ENCODE measurements around the gene LPCAT3.

The LPCAT3 gene

DNA sequence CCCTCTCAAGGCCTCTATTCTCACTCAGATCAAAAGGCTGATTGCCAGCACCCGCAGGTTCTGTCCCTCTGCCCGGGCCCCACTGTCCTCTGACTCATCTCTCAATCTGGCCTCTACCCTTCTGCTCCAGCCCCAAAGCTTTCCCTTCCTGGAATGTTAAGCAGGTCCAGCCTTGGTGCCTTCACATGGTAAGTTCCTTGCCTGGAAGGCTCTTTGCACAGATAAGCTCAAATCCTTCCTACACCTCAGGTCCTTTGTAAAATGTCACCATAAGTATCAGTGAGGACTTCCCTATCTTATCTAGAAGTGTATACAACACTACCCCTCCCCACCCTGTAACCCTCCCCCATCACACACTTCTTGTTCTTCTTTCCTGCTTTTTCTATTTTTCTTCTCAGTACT lies 22.2 kb downstream of the LPCAT3 start:
- no peak for DNase-seq

DNA sequence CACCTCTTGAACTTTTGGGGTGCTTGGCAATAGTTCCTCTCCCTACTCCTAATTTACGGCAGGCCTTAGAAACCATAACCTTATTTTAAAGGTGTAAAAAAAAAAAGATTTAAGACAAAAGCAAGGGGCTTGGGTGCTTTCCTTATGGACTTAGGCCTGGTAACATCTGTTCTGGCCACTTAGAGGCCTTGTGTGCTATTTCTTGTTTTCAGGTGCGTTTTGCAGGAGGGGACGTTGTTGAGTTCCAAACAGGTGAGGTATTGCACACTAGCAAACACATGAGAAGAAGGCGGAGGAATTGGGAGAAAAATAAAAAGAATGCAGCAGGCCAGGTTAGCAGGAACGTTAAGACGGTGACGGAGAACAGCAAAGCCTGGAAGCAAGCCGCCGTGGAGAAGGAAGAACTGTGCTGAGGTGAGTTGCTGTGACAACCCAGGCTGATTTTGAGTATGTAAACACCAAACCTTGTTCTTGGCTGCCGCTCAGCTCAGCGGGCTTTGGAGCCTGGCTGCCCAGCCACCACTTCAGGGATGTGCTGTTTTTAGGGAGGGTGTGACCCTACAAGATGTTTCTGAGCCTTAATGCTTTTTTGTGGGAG lies 30.2 kb downstream of the LPCAT3 start:
- no peak for DNase-seq

DNA sequence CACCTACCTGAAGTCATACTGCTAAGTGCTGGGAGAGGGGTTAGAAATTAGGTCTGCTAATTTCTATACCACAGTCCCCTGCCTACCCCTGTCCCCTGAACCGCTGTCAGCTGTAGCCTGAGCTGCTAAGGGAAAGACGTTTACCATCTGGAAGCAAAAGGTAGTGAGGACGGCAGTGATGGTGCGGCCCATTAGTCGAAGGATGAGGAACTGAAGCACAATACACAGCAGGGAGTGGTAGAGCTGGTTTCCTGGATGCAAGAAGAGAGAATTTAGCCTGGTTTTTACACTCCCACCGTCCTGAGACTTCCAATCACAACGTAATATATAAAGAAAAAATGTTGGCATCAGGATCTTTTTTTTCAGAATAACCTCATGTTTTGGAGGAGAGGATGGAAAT lies 35.7 kb downstream of the LPCAT3 start:
- no peak for DNase-seq

DNA sequence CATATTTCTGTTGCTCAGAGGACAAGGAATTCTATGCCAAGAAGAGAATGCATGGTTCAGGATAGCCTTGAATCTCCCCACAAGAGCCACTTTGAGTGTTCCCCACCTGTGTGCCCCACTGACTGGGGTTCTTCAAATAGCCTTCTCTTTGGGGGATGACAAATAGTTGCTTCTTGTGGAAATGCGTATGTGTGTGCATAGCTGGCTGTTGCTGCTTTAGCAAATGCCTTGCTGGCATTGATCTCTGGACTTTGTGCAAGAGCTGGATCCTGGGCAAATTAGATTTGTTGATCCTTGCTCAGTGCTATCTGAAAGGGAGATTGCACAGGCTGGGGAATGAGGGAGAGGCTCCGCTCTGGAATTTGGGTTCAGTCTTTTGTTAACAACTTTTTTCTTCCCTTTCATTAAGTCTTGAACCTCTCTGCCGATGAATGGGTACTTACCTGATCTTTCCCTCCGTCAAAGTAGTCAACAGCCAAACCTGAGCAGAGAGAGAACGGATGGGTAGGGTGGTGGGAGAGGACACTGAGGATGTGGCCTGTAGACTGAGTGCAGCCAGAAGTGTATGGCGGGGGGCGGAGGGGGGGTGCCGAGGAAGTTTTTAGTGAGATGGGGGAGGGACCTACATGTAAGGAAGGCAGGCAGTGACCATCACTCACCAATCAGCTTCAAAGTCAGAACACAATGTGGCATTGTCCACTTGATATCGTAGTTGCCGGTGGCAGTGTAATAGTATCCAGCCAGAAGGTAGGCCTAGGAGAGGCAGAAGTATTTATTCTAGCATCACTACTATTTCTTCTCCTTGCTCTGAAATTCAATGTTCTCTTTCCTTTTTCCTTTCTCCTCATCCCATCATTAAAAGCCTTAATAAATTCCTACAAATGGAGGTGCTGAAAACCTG lies 36.9 kb downstream of the LPCAT3 start:
- no peak for DNase-seq

DNA sequence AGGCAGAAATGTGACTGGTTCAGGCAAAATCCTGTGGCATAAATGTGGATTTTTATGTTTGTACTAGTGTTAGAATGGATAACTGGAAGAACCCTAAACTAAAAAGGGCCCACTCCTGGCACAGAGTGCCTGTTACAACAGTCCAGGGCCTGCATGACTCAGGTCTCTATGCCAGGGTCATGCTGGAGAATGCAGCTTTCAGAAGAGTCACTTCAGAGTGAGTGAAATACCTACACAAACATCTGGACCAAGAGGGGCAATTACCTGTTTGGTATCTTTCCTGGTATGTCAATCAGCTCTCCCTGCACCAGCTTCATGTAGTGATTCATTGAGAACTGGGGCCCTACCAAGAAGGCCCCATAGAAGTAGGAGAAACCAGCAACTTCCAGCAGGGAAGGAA lies 37.5 kb downstream of the LPCAT3 start:
- DNase-seq: no peak

DNA sequence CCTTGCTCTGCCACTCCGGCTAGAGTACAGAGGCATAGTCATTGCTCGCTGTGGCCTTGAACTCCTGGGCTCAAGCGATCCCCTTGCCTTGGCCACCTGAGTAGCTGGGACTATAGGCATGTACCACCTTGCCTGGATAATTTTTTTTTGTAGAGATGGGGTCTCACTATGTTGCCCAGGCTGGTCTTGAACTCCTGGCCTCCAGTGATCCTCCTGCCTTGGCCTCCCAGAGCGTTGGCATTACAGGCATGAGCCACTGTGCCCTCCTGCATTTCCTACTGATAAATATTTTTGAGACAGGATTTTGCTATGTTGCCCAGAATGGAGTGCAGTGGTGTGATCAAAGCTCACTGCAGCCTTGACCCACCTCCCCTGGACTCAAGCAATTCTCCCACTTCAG lies 38.2 kb downstream of the LPCAT3 start:
- no peak for DNase-seq

DNA sequence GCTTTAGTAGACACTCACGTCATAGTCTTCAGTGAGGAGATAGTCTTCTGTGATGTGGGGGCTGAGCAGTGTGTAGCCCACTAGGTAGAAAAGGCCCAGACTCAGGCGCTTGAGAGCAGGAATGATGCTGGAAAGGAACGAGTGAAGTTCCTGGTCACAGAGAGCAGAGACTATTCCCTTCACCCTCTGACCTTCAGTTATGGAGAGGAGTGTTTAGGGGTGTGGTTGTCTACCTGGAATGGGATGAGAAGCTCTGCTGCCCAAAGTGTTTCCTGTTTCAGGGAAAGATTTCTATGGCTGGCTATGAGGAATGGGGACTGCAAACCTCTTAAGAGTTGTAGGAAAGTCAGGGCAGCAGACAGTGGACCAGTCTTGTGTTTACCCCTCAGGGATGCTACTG lies 38.8 kb downstream of the LPCAT3 start:
- no peak for DNase-seq

DNA sequence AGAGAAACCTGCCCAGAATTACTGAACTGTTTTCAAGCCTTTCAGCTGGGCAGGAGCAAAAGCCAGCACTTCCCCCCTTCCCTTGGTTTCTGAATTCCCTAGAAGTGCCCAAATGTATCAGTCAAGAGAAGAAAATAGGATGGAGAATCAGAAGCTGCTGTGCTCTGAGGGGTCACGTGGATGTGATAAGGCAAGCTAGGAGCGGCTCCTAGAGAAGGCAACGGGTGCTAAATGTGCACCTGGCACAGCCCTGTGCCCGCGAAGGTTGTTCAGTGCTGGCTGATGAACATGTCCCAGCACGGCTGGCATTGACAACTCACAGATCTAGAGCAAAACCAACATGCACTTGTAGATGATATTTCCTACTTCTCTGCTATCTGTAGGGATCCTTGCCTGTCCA lies 39.3 kb downstream of the LPCAT3 start:
- no peak for DNase-seq

DNA sequence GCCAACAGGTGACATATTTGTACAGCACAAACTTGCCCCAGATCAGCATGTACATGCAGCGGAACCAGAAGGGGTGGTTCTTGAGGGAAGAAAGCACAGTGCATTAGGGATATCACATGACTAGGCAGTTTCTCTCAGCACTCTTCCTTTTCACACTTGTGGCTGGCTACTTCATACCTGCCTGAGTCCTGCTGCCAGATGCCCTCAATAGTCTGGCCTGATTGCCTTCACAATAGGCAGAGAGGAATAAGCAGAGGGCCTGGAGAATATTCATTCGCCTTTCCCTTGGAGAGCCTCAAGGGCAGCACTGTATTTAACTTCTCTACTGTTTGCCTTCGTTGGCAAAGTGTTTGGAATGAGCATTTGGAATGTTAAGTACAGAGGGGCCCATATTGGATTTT lies 39.7 kb downstream of the LPCAT3 start:
- no peak for DNase-seq

DNA sequence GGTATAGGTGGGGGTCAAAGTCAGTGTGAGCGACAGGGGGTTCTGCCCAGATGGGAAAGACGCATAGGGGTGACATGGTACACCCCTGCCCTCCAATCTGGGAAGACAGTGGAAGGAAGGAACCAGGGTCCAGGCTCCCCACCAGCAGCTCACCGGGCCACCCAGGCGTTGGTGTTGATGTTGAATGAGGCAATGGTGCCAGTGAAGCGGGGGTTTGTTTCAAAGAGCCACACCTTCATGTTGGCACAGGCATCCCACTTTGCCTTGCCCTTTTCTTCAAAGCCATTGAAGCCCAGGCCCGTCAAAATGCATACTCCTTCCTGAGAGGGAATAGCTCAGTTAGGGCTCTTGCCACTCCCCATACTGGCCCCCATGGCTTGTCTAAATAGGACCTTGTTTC lies 40.1 kb downstream of the LPCAT3 start:
- no peak for DNase-seq

DNA sequence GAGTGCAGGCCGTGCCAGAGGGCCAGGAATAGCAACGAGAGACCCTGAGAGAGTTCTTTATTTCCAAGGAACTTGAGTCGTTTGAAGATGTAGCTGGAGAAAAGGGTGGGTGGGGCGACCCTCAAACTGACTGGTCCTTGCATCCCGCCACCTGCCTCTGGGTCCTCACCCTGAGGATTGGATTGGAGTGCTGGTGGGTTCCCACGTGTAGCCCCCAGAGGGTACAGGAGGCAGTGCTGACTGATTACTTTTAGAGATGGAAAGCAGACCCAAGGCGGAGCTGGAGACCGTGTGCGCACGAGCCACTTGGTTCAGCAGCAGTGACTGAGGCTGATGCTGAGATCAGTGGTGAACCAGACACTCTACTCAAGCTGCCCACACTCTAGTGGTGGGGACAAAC lies 40.6 kb downstream of the LPCAT3 start:
- DNase-seq: no peak

DNA sequence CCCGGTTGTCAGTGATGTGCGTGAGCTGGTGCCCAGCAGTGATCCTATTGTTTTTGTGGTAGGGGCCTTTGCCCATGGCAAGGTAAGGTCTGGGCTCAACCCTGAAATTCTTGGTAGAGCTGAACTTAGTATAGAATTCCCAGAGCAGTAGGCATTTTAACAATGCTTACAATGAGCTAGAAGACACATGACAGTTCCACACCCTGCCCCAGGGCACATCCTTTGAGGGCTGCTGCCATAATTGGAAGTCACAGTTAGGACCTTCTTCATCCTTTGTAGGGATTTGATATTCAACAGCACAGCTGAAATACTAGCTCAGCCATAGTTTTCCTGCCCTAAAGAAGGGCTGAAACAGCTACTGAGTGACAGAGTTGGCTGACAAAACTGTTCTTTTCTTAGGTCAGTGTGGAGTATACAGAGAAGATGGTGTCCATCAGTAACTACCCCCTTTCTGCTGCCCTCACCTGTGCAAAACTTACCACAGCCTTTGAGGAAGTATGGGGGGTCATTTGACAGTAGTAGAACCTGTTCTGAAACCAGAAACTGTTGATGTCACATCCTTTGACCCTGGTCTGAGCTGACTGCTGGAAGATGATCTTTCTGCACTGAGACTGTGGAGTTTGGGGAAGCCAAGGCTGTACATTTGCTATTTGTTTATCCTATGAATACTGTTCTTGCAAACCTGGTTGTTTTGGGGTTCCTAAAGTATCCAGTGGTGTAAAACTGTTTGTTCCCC lies 42.8 kb downstream of the LPCAT3 start:
- DNase-seq: no peak

DNA sequence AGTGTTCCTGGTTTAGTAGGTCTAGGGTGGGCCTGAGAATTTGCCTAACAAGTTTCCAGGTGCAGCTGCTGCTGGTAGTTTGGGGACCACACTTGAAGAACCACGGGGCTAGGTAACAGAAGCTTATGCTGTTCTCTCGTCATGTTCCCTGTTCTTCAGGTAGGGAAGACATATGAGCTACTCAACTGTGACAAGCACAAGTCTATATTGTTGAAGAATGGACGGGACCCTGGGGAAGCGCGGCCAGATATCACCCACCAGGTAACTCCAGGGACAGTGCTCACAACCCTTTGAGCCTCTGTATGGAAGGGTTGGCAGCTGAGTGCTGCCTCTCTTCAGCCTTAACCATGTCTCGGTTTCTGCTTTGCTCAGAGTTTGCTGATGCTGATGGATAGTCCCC lies 44.1 kb downstream of the LPCAT3 start:
- DNase-seq: no peak

DNA sequence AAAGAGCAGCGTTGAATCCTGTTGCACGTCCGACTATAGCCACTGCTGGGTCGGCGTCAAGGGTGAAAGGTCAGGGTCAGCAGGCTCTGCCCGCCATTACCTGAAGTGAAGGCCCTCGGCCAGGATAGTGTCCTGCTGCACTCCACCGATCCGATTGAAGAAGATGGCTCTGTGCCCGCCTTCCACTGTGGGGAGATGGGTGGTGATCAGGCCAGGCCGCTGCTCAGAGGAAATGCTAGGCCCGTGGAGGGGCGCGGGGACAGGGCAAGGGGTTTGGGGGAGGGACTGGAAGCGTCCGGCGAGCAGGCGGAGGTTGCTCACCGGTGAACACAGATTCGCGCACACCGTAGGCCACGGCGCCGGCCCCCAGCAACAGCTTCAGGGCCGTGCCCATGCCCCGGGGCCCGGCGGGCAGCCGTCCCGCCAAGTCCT lies 48.2 kb downstream of the LPCAT3 start:
- DNase-seq: no peak

DNA sequence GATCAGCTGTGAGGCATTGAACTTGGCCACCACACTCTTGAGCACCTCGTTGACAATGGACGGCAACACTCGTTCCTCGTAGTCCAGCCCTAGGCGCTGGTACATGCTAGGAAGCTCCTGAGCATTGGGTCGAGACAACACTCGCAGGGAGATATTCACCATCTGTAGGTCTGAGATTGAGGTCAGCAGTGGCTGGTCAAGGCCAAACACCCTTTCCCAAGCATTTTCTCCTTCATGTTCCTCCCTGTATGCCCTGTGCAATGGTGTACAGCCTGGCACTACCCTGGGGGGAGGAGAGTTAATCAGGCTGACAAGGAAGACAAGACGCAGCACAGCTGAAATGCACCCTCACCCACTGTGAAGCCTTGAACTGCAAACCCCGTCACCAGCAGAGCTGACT lies 49.9 kb downstream of the LPCAT3 start:
- no peak for DNase-seq

DNA sequence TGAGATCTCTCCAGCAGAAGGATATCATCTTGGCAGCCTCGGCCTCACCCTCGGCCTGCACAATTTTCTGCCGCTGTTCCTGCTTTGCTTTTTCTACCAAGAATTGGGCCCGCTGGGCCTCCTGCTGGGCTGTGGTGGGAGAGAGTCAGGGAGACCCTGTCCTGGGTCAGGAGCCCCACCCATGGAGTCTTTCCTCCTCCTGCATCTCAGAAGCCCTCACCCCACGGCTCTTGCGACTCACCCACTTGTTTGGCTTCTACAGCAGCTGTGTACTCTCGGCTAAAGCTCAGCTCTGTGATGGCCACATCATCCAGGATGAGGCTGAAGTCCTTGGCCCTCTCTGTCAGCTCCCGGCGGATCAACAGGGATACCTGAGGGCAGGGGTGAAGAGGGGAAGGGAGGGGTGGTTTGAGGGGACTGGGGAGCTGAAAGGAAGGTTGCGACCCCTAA lies 50.6 kb downstream of the LPCAT3 start:
- no peak for DNase-seq

DNA sequence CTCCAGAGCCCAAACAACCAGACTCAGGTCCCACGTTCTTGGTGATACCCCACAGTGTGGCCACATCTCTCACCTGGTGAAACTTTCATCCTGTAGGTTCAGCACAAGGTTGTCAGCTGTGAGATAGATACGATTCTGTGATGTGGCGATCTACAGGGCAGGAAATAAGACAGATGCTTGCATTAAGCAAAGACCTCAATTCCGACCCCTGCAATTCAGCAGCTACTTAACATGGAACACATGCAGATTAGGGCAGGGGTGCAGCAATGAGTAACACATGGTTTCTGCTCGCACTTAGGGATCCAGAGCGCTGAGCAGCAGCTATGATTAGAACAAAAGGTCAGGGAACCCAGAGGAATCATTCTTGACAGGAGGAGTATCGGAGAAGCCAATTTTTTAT lies 51.9 kb downstream of the LPCAT3 start:
- DNase-seq: no peak

DNA sequence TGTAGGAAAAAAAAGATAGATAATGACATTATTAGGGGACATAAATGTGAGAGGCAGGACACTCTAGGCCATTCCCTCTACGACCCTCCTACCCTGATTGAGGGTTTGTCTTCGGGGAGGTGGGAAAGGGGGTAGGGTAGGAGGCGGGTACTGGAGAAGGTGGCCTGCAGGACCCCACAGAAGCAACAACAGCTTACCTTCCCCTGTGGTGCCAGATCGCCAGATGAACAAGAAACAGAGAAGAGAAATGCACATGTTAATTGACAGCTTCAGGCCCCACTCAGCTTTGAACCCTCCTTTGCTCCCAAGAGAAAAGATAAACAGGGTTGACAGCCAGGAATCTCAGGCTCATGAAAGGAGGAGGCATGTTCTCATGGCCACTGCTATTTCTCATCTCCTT lies 52.6 kb downstream of the LPCAT3 start:
- DNase-seq: no peak

DNA sequence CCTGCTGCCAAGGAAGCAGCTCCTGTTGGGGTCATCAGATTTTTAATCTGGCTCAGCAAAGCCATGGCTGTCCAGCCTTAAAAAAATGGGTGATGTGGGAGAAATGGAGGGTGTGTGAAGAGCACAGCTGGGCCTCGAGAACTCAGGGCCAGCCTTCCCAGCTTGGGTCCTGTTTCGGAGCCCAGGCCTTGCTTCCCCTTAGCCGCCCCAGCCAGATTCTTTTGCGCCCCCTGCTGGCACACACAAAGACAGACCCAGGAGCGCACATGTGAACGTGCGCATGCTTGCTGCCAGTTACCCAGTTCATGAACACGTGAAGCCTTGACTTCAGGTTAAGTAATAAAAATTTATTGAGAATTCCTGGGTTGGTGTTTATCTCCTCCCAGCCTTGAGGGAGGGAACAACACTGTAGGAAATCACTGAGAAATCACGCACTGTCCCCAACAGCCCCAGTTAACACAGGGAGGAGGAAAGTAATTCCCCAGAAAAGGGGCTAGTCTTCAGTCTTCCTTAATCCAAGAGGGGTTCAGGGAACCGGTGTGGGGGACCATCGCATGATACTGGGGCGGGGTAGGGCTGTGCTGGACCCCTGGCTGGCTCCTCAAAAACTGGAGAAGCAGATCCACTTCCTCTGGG lies 53.1 kb downstream of the LPCAT3 start:
- DNase-seq: peak; percentile 90

DNA sequence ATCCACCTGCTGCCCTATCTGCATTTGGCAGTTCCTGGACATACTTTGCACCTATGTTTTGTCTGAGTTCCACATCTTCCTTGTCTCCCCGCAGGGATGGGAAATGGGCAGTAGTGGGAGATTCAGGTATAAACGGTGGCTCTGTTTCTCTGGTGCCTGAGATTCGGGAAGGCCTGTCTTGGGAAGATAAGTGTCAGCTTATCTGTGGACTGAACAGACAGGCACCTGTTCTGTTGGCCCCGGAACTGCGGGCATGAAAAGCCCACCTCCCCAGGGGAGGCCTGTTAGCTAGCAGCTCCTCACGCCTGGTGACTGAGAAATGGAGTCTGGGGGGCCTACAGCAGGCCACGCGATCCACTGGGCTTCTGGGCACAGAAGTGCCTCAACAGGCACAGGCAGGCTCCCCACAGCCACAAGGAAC lies 53.7 kb downstream of the LPCAT3 start:
- no peak for DNase-seq

DNA sequence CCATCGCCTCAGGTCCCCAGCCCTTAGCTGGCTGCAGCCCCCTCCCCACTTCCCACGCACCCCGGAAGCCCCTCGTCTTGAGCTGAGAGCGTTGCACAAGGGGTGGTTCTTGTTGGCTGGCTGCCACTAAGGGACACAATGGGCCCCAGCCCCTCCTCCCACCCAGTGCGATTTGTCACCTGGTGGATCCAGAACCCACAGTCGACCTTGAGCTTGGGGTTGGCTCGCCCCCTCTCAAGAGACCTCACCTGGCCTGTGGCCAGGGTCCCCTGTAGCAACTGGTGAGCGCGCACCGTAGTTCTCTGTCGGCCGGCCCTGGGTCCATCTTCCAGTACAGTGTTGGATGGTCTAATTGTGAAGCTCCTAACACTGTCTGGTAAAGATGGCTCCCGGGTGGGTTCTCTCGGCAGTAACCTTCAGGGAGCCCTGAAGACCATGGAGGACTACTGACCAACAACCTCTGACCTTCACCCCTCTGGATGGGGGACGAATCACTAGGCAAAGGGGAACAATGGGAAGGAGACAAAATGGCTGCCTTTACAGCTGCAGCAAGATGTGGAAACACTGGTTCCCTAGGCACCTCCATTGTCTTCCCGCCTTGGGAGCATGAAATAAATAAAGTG lies 54.4 kb downstream of the LPCAT3 start:
- DNase-seq: no peak

DNA sequence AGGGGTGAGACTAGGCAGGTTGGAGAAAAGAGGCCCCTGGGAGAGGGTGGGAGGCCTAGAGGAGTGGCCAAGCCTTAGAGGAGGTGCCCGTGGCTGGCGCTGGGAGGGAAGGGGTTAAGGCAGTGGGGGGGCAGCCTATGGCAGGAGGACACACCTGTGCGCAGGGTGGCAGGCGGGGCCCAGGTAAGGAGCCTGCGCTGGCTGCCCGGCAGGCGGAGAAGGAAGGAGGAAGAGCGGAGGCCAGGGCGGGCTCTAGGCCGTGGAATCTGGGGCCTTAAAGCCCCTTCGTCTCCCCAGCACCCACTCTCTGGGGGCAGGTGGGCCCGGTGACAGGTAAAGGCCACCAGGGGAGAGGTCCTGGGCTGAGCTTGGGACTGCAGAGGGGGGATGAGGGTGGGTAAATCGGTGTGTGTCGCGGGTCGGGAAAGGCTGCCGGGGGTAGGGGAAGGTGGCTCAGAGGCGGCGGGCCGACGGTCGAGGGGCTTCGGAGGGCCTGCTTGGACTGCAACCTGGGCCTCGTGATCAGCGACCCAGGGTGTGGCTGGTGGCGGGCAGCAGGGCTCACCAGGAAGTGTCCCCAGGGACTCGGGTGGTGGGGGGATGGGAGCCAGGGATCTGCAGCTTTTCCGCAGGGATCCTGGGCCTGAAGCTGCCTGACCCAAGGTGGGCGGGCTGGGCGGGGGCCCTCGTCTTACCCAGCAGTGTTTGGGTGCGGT lies 55.1 kb downstream of the LPCAT3 start:
- no peak for DNase-seq

Measured in CD4-positive, alpha-beta T cell treated with Interleukin-15 for 1 hour (primary cell).